Renal cortex interstitium (tissue), 11 donors: ENCODE results near the gene POU2F3. TPM values are rescaled to one million over a fixed set of nuclear protein-coding genes. Genes with fewer than 3 reads are reported as not detected.

Source experiments
- DNase-seq, 11 donors: peaks; one replicate each; pipeline ENCODE4 v3.0.0-alpha.2; 2013; ENCODE audit warnings: low read depth in 9 of 11, low spot score in 4 of 11; ENCODE audit errors: extremely low read depth in 1 of 11
- polyA plus RNA-seq, 3 donors: library from polyadenylated mRNA; unstranded; fragments of 120-200 nt; gene quantifications; one replicate each; pipeline ENCODE4 v1.2.1, GENCODE V29; 2013; ENCODE audit not compliant: insufficient read length in 3 of 3

The POU2F3 gene
- polyA plus RNA-seq, 3 donors, result 0.23 to 0.92 (median 0.36) TPM

DNA sequence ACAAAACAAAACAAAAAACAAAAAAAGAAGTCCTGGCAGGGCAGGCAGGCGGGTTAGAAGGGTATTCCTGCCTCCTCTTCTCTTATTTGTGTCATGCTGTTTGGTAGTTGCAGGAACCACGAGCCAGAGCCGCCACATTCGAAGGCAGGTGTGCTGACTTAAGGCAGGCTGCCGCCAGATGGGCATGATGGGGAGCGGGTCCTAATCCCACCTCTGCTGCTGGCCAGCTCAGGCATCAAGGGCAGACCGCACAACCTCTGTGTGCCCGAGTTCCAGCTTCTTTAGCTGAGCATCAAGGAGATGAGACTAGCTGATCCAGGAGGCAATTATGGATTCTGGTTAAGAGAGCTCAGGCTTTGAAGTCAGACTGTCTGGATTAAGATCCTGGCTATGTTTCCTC, 17.0 kb upstream of the POU2F3 start:
- DNase-seq, result no peak

DNA sequence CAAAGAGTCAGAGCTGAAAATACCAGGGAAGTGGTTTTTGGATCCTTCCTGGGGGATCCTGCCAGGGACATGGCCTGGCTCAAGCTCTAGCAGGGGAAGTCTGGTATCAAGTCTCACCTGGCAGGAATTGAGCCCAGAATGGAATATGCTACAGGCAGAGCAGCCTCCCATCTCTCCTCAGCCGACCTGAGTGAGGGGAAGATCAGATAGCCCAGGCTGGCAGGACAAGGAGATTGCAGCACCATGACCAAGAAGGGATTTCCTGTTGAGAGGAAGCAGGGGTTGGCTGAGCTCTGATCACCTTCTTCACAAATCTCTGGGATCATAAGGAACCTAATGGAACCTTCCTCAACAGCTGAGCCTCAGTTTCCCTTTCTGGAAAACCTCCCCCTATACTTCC, 16.1 kb upstream of the POU2F3 start:
- DNase-seq, result no peak

DNA sequence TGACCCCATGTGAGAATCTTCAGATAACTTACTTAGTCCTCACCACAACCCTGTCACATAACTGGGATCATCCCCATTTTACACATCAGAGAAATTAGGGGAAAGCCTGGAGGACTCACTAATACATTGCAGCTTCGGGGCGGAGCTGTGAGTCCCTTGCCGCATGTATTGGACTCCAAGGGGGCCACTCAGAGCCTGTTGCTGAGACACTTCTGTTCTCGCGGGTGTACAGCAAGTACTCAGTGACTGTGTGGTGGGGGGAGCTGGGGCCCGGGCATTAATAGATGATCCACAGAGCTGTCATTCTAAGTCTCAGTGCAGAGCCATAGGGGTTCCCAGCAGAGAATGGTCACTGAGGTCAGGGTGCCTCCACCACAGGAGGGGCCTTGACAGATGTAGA, 15.6 kb upstream of the POU2F3 start:
- DNase-seq, result no peak

DNA sequence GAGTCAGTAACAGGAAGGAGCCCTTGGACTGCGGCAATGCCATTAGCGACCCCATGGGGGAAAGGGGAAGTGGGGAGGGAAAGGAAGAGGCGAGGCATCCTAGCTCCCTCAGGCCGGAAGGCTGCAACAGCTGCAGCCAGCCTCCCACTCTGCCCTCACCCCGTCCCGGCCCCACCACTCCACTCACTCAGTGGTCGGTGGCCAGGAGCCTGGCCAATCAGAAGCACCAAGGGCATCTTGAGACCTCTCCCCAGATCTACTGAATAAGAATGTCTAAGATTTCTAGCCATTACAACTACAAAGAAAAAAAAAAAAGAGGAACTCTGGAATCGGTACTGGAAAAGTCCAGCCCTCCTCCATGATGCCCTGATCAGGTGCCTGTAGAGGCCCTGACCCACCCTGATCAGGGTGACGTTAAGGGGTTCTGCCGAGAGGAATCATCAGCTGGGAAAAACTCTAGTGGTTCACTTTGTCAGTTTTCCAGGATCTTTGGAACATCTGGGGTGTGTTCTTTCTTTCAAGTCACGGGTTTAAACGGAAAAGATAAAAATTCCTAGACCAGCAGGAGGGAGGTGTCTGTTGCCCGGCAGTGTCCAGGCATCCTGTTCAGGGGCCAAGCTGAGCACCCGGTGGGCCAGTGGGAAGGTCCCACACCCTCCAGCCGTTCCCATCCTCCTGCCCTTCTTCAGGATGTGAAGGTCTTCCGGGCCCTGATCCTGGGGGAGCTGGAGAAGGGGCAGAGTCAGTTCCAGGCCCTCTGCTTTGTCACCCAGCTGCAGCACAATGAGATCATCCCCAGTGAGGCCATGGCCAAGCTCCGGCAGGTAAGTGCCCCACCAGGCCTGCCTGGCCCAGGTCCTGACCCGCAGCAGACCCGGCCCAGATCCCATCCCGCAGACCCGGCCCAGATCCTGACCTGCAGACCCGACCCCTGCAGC, 14.7 kb upstream of the POU2F3 start:
- peak in 1 of 11 donors; percentile 56 for DNase-seq

DNA sequence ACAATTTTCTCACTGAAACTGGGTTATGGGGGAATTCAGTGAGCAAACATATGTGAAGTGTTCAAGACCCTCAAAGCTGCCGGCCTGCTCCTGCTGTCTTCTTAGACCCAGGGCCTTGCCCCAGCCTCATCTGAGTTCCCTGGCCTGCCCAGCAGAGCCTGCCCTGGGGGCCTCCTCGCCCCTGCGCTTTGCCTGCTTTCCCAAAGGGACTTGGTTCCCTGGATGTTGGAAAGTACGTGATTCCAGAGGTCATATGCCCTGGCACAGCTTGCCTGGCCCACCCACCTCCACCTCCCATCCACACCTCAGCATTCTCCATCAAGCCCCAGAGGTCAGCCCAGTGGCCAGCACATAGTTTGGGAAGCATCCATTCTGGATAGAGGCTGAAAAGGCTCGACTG, 13.7 kb upstream of the POU2F3 start:
- no peak for DNase-seq

DNA sequence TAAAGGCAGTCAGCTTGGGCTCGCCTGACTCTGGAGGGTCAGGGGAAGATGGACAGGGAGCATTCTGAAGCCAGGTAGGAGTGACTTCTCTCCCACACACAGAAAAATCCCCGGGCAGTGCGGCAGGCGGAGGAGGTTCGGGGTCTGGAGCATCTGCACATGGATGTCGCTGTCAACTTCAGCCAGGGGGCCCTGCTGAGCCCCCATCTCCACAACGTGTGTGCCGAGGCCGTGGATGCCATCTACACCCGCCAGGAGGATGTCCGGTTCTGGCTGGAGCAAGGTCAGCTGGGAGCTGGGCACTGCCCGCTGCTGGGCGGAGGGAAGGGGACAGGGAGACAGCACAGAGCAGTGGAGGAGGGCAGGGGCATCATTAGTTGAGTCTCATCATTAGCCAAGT, 13.2 kb upstream of the POU2F3 start:
- DNase-seq, result no peak

DNA sequence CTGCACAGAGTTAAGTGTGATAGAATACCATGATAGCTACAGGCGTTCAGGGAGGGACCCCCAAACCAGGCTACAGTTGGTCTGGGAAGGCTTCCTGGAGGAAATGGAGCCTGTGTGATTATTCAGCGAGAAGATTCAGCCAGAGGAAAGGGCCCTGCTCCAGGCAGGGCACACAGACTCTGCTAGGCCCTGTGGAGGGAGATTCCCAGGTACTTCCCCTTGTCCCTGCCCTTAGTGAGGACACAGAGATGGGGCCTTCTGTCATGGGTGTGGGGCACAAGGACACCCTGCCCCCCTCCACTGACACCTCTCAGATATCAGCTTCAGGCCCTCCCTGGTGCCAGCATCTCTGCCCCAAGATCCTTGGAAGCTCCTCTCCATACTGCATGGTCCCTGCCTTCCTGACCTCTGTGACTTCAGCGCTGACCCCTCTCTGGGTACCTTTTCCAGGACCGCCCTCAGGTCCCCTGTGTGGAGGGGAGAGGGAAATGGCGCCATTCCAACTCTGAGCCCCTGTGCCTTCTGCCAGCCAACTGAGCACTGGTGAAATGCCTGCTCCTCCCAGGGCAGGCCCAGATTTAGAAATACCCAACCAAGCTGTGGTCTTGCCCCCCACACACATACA, 12.6 kb upstream of the POU2F3 start:
- DNase-seq, result no peak

DNA sequence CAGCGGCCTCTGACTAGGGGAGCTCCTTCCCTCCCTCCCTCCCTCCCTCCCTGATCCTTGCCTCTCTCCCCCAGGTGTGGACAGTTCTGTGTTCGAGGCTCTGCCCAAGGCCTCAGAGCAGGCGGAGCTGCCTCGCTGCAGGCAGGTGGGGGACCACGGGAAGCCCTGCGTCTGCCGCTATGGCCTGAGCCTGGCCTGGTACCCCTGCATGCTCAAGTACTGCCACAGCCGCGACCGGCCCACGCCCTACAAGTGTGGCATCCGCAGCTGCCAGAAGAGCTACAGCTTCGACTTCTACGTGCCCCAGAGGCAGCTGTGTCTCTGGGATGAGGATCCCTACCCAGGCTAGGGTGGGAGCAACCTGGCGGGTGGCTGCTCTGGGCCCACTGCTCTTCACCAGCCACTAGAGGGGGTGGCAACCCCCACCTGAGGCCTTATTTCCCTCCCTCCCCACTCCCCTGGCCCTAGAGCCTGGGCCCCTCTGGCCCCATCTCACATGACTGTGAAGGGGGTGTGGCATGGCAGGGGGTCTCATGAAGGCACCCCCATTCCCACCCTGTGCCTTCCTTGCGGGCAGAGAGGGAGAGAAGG, 11.1 kb upstream of the POU2F3 start:
- no peak for DNase-seq

DNA sequence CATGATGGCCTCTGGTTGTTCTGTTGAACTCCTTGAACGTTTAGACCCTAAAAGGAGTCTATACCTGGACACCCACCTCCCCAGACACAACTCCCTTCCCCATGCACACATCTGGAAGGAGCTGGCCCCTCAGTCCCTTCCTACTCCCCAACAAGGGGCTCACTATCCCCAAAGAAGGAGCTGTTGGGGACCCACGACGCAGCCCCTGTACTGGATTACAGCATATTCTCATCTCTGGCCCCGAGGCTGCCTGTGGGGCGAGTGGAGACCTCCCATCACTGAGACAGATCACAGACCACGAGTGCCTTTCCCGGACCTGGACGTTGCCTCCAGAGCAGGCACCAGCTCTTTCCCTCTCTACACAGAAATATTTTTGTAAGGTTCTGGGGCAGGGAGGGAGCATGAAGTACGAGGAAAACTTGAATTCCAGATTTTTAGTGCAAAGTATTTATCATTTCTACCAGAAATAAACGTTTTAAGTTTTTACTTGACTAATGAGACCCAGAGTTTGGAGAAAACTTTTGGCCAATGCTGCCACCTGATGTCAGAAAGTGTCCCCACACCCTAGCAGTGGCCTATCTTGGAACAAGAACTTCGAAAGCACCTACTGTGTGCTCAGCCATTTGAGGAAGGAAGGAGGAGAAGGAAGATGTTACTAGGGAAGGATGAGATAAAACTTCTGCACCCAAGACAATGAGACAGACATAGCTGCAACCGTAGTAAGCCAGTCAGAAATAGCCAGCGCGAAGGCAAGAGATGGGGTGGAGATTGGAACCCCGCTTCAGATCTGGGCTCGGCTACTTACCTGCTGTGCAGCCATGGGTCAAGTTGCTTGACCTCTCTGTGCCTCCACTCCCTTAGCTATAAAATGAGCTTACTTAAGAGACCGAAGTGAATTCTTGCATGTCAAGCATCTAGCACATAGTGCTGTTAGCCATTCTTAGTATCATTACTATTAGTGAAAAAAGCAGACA, 10.2 kb upstream of the POU2F3 start:
- no peak for DNase-seq

DNA sequence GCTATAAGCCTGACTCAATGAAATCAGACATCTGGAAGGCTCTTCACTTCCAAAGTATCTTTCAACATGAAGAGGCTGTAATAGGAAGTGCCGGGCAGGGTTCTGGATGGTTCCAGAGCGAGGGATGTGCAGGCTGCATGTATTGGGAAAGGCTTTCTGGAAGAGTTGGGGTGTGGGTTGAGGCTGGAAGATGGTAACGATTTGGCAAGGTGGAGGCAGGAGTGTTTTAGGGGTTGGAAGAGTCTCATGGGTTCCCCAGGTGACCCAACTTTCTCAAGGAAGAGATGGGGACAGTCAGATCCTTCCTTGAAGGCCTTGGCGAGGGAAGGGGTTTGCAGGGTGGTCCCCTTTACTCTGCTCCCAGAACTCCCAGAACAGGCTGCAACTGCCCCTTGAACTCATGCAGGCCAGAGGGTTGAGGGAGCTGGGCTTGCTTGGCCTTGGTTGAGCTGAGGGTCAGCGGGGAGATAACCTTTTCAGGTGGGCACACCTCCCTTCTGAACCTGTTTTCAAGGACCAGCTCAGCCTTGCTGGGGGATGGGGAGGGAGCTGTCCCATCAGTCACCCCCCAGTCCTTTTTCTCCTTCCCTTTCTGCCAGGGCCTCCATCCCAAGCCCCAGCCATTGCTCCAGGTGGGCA, 9.4 kb upstream of the POU2F3 start:
- DNase-seq, result no peak

DNA sequence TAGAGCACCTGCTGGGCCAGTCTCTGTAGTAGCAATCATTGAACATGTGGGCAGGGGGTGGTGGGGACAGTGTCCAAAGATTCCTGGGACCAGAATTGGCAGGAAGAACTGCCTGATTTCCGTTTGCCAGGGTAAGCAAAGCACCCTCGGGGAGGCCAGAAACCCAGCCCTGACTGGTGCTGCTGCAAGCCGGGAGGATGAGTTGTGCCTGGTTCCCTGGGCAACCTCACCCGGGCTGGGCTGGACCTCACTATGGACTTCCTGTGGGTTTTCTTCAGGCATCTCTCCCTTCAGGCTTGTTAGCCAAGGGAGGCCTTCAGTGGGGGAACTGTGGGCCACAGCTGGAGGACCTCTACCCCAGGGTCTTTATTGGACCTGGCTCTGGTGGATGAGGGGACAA, 8.0 kb upstream of the POU2F3 start:
- no peak for DNase-seq

DNA sequence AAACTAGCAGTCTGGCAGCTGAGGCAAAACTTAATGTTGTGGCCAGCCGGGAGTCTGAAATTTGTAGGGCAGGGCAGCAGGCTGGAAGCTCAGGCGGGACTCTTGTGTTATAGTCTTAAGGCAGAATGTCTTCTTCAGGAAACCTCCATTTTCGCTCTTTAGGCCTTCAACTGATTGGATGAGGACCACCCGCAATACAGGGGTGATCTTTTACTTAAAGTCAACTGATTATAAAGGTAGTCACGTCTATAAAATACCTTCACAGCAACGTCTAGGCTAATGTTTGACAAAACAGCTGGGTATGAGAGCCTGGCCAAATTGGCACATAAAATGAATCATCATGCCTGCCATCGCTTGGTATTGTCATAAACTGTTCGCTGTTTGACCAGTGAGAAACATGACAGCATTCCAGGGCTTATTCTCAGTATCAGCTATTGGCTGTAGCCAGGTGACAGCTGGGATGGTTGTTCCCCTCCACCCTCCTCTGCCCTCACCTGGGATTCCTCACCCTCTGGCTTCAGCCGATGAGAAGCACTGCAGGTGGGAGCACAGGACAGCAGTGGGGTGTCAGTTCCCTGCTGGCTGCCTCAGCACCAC, 6.6 kb upstream of the POU2F3 start:
- DNase-seq, result no peak

DNA sequence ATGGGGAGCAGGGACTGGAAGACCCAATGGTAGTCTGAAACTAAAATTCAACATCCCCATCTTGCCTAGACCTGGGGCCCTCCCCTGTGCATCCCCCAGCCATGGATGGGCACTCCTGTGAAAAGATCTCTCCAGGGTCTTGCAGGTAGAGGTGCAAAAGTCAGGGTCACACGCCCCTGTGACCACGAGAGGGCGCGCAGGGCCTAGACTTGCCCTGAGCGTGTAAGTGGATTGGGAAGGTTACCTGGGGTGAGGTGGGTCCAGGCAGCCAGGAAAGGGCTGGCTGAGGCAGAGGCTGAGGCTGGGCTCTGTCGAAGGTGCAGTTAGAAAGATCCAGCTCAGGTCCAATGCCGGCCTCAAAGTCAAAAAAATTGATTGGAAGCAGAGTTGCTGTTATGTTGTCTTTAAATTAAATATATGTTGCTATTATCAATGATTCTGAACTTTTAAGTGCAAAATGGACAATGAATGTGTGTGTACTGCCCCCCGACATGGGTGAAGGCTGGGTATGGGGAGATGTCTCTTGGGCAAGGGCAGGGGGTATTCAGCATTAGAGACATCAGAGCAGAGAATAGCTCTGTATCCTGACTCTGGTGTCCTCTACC, 4.8 kb upstream of the POU2F3 start:
- DNase-seq, result peak in 1 of 11 donors; percentile 54

DNA sequence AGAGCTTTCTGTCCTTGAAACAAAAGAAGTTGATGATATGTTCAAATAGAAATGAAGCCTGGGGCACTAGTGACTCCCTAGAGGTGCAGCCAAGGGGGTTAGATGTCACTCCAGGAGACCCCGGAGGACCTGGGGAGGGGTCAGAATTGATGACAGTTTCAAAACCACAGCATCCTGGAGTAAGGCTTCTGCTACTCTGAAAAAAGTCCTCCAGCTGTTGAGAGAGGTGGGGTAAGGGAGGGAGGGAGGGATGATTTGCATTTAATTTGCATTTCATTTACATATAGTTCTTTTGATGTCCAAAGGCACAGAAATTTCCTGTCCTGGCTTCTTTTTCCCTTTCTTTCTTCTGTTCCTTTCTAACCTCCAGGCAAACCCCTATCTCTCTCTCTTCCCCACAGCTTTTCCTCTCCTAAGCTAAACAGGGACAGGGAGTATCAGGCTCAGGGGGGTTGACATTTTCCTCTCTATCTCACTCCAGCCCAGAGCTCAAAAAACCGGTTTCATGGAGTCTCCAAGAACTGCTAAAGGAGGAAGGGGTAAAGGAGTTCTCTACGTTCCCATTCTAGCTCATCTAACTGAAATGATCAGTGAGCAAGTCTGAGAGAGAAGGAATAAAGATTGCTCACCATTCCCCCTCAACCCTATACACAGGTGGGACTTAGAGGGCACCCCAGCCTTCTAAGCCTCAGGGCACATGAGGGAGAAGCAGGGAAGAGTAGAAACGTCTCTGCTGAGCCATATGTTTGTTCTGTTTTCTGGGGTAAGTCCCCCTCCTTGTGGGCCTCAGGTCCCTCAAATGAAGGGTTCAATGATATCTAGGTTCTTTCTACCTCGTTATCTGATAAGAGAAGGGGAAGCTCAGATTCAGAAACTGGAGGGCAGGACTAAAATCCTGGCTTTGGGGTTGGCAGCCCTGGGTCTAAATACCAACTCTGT, 3.5 kb upstream of the POU2F3 start:
- no peak for DNase-seq

DNA sequence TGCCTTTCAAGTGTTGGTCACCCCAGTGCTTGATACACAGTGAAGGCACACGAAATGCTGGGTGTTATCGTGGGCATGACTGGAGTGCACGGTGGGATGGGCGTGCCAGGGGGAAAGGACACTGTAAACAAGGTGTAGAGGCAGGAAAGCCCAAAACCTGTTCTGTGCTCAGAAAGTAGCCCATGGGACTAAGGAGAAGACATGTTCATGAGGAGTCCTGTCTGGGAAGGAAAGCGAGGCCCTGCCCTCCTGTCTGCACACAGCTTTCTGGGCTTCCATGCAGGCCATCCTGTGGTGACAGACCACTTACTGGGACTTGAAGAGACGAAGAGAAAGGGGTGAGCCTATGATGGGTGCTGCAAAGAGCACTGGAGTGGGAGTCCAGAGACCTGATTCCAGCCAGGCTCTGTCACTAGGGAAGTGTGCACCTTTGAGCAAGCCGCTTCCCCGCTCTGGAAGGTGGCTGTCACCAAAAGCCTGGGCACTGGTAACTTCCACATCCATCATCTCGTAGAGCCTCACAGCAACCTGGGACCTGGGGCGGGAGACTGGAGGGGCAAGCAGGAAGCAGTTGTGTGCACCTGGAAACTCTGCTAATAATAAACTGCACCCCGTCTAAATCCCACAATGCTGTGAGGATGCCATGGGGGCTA, 846 bp upstream of the POU2F3 start:
- no peak for DNase-seq

DNA sequence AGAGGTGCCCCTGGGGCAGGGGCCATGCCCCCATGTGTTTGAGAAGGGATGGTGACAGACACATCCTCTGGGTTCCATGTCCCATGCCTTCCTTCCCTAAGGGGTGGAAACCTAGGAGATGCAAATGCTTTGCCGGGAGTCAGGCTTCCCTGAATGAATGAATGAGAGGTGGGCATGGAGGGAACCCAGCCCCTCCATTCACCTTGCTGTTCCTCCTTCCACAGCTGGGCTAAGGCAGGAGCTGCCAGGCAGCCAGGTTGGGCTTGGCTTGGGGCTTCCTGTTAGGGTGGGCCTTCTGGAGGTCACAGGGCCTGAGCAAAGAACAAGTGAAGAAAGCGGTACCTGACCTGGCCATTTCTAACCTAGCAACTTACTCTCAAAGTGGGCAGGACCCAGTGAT, 926 bp downstream of the POU2F3 start:
- no peak for DNase-seq
